ENCODE measurements around the gene OGFOD1.

Gene OGFOD1

GRCh38 chr16:56457927-56458470, 6.6 kb downstream of the OGFOD1 start:
- 96% methylated on average over 5 of the region's 6 CpGs for WGBS
- H2AFZ ChIP-seq (ENCODE audit: low read depth, low read length): no peak overlapping the region

DNA sequence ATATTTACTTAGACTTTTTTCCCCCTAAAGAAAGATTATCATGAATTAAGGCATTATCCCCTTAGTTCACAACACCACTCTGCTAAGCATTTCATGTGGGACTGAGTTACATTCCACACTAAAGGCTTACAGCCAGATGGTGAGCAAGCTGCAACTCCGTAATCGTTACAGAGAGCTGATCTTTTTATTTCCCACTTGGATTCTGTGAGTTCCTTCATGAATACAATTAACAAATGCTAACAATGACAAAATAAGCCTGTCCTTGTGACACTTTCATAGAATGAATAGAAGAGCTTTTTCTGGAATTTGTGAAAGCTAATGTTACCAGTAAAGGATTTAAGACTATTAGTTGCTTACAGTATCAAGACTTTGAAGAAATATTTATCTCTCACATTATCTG, 8.7 kb downstream of the OGFOD1 start:
- Histone ChIP-seq H3K4me2 (ENCODE audit: low read length, poor library complexity, severe bottlenecking) (no peak overlapping the region), H2AFZ (ENCODE audit: low read depth, low read length) (no peak overlapping the region), H4K91ac (ENCODE audit: low read length) (no peak overlapping the region), H3K4me3 (ENCODE audit: insufficient read depth in 1 of 2, low read depth in 1 of 2, low read length in 2 of 2) (no peak overlapping the region), H3K27me3 (ENCODE audit: control insufficient read depth in 1 of 2, insufficient read depth in 1 of 2, low read length in 2 of 2) (no peaks in the 10 kb centered on the region), H2BK15ac (ENCODE audit: low read depth, poor library complexity, severe bottlenecking) (no peak overlapping the region), H3K9me3 (ENCODE audit: control insufficient read depth, low read length) (no peaks in the 10 kb centered on the region), H3K79me1 (replicated peaks; ENCODE audit: low read length, poor library complexity, severe bottlenecking) (peaks cover 13% of the 10 kb centered on the region), H3K23ac (ENCODE audit: low read length in 2 of 2) (no peak overlapping the region), H3K27ac (ENCODE audit: low read length, poor library complexity, severe bottlenecking) (no peak overlapping the region), H3K4ac (ENCODE audit: low read depth in 1 of 2, low read length in 2 of 2) (no peak overlapping the region), H2BK5ac (ENCODE audit: low read depth, low read length, poor library complexity, severe bottlenecking) (no peak overlapping the region), H3K36me3 (ENCODE audit: control insufficient read depth in 1 of 2, insufficient read depth in 2 of 2, low read depth in 1 of 2, low read length in 2 of 2) (peaks cover 6 to 95% of the 10 kb centered on the region in 2 experiments), H3K18ac (ENCODE audit: low read depth in 1 of 2, low read length in 2 of 2) (no peak overlapping the region), H3K14ac (ENCODE audit: low read length in 2 of 2) (no peak overlapping the region), H3K9ac (ENCODE audit: low read length) (no peak overlapping the region), H2AK5ac (ENCODE audit: low read length, severe bottlenecking) (no peak overlapping the region), H4K8ac (ENCODE audit: low read length) (no peak overlapping the region), H2BK12ac (ENCODE audit: low read length in 2 of 2) (no peak overlapping the region), H2BK120ac (ENCODE audit: low read depth, low read length) (no peak overlapping the region), H3K4me1 (ENCODE audit: control insufficient read depth, insufficient read depth, low read depth, low read length) (no peaks in the 10 kb centered on the region)
- WGBS: 100% methylated on average over 2 of the region's 2 CpGs
- DNase-seq: no peak

More at GRCh38 chr16:56457927-56458470, 6.6 kb downstream of the OGFOD1 start:
- no peak overlapping the region for H3K14ac ChIP-seq (ENCODE audit: low read length in 2 of 2)
- no peak overlapping the region for H3K23ac ChIP-seq (ENCODE audit: low read length in 2 of 2)
- no peak overlapping the region for H4K8ac ChIP-seq (ENCODE audit: low read length)
- H3K9me3 ChIP-seq (ENCODE audit: control insufficient read depth, low read length): no peaks in the 10 kb centered on the region
- H3K4me1 ChIP-seq (ENCODE audit: control insufficient read depth, insufficient read depth, low read depth, low read length): no peaks in the 10 kb centered on the region
- H3K79me1 ChIP-seq (replicated peaks; ENCODE audit: low read length, poor library complexity, severe bottlenecking): peaks cover 21% of the 10 kb centered on the region
- H2BK5ac ChIP-seq (ENCODE audit: low read depth, low read length, poor library complexity, severe bottlenecking): no peak overlapping the region
- no peak overlapping the region for H3K9ac ChIP-seq (ENCODE audit: low read length)
- no peak for DNase-seq
- H4K91ac ChIP-seq (ENCODE audit: low read length): no peak overlapping the region
- peaks cover 3 to 96% of the 10 kb centered on the region in 2 experiments for H3K36me3 ChIP-seq (ENCODE audit: control insufficient read depth in 1 of 2, insufficient read depth in 2 of 2, low read depth in 1 of 2, low read length in 2 of 2)
- no peak overlapping the region for H3K18ac ChIP-seq (ENCODE audit: low read depth in 1 of 2, low read length in 2 of 2)
- no peak overlapping the region for H3K4me3 ChIP-seq (ENCODE audit: insufficient read depth in 1 of 2, low read depth in 1 of 2, low read length in 2 of 2)
- H3K27ac ChIP-seq (ENCODE audit: low read length, poor library complexity, severe bottlenecking): no peak overlapping the region
- H2BK15ac ChIP-seq (ENCODE audit: low read depth, poor library complexity, severe bottlenecking): no peak overlapping the region
- H2AK5ac ChIP-seq (ENCODE audit: low read length, severe bottlenecking): no peak overlapping the region
- no peak overlapping the region for H2BK120ac ChIP-seq (ENCODE audit: low read depth, low read length)
- no peaks in the 10 kb centered on the region for H3K27me3 ChIP-seq (ENCODE audit: control insufficient read depth in 1 of 2, insufficient read depth in 1 of 2, low read length in 2 of 2)
- H3K4me2 ChIP-seq (ENCODE audit: low read length, poor library complexity, severe bottlenecking): no peak overlapping the region
- no peak overlapping the region for H3K4ac ChIP-seq (ENCODE audit: low read depth in 1 of 2, low read length in 2 of 2)
- no peak overlapping the region for H2BK12ac ChIP-seq (ENCODE audit: low read length in 2 of 2)

DNA sequence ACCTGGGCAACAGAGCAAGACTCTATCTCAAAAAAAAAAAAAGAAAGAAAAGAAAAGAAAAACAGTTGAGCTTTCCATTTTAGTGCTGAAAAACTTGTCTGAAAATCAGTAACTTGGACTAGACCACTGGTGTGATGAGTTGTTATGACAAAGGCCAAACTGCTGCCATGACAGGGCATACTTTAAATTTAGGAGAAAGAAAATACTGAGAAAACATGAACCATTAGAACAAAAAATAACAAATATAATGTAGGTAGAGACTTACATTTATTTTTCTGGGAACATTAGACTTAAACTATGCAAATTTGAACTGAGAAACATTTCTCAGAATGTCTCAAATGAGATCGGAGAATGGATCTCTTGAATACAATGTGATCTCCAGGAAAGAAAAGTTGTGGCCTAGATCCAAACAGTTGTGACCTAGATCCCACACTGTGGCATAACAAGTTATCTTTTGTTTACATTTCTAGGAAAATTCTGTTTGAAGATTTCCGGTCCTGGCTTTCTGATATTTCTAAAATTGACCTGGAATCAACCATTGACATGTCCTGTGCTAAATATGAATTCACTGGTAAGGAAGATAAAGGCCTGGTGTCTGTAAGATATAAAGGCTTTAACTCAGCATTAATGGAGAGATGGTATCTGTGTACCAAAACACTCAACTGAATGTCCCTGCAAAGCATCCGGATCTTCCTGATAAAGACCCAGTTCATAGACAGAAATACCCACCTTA, 10.9 kb downstream of the OGFOD1 start:
- Histone ChIP-seq H4K8ac (ENCODE audit: low read length) (no peak overlapping the region), H3K4me3 (ENCODE audit: insufficient read depth in 1 of 2, low read depth in 1 of 2, low read length in 2 of 2) (no peak overlapping the region), H2BK15ac (ENCODE audit: low read depth, poor library complexity, severe bottlenecking) (no peak overlapping the region), H3K9ac (ENCODE audit: low read length) (no peak overlapping the region), H2AK5ac (ENCODE audit: low read length, severe bottlenecking) (no peak overlapping the region), H2BK5ac (ENCODE audit: low read depth, low read length, poor library complexity, severe bottlenecking) (no peak overlapping the region), H4K91ac (ENCODE audit: low read length) (no peak overlapping the region), H3K27me3 (ENCODE audit: control insufficient read depth in 1 of 2, insufficient read depth in 1 of 2, low read length in 2 of 2) (no peaks in the 10 kb centered on the region), H3K14ac (ENCODE audit: low read length in 2 of 2) (no peak overlapping the region), H3K36me3 (ENCODE audit: control insufficient read depth in 1 of 2, insufficient read depth in 2 of 2, low read depth in 1 of 2, low read length in 2 of 2) (peaks cover 9 to 95% of the 10 kb centered on the region in 2 experiments), H2BK12ac (ENCODE audit: low read length in 2 of 2) (no peak overlapping the region), H2AFZ (ENCODE audit: low read depth, low read length) (no peak overlapping the region), H3K4me1 (ENCODE audit: control insufficient read depth, insufficient read depth, low read depth, low read length) (no peaks in the 10 kb centered on the region), H3K4ac (ENCODE audit: low read depth in 1 of 2, low read length in 2 of 2) (no peak overlapping the region), H3K4me2 (ENCODE audit: low read length, poor library complexity, severe bottlenecking) (no peak overlapping the region), H3K18ac (ENCODE audit: low read depth in 1 of 2, low read length in 2 of 2) (no peak overlapping the region), H3K27ac (ENCODE audit: low read length, poor library complexity, severe bottlenecking) (no peak overlapping the region), H3K23ac (ENCODE audit: low read length in 2 of 2) (no peak overlapping the region), H2BK120ac (ENCODE audit: low read depth, low read length) (no peak overlapping the region), H3K79me1 (replicated peaks; ENCODE audit: low read length, poor library complexity, severe bottlenecking) (peaks cover 9% of the 10 kb centered on the region), H3K9me3 (ENCODE audit: control insufficient read depth, low read length) (no peaks in the 10 kb centered on the region)
- no peak for DNase-seq
- 93% methylated on average over 2 of the region's 3 CpGs for WGBS

GRCh38 chr16:56463153-56463552, 11.8 kb downstream of the OGFOD1 start:
- Histone ChIP-seq H2BK12ac (ENCODE audit: low read length in 2 of 2) (no peak overlapping the region), H3K4ac (ENCODE audit: low read depth in 1 of 2, low read length in 2 of 2) (no peak overlapping the region), H2BK5ac (ENCODE audit: low read depth, low read length, poor library complexity, severe bottlenecking) (no peak overlapping the region), H3K4me3 (ENCODE audit: insufficient read depth in 1 of 2, low read depth in 1 of 2, low read length in 2 of 2) (no peak overlapping the region), H3K36me3 (ENCODE audit: control insufficient read depth in 1 of 2, insufficient read depth in 2 of 2, low read depth in 1 of 2, low read length in 2 of 2) (peaks cover 5 to 95% of the 10 kb centered on the region in 2 experiments), H2AK5ac (ENCODE audit: low read length, severe bottlenecking) (no peak overlapping the region), H2AFZ (ENCODE audit: low read depth, low read length) (no peak overlapping the region), H3K9me3 (ENCODE audit: control insufficient read depth, low read length) (no peaks in the 10 kb centered on the region), H3K9ac (ENCODE audit: low read length) (no peak overlapping the region), H4K8ac (ENCODE audit: low read length) (no peak overlapping the region), H3K18ac (ENCODE audit: low read depth in 1 of 2, low read length in 2 of 2) (no peak overlapping the region), H3K79me1 (replicated peaks; ENCODE audit: low read length, poor library complexity, severe bottlenecking) (peaks cover 11% of the 10 kb centered on the region), H3K14ac (ENCODE audit: low read length in 2 of 2) (no peak overlapping the region), H3K27me3 (ENCODE audit: control insufficient read depth in 1 of 2, insufficient read depth in 1 of 2, low read length in 2 of 2) (no peaks in the 10 kb centered on the region), H3K27ac (ENCODE audit: low read length, poor library complexity, severe bottlenecking) (no peak overlapping the region), H2BK120ac (ENCODE audit: low read depth, low read length) (no peak overlapping the region), H4K91ac (ENCODE audit: low read length) (no peak overlapping the region), H3K4me1 (ENCODE audit: control insufficient read depth, insufficient read depth, low read depth, low read length) (no peaks in the 10 kb centered on the region), H2BK15ac (ENCODE audit: low read depth, poor library complexity, severe bottlenecking) (no peak overlapping the region), H3K4me2 (ENCODE audit: low read length, poor library complexity, severe bottlenecking) (no peak overlapping the region), H3K23ac (ENCODE audit: low read length in 2 of 2) (no peak overlapping the region)
- WGBS: 98% methylated on average over 6 of the region's 6 CpGs
- no peak for DNase-seq

Measured in mesenchymal stem cell (in vitro differentiated cells and primary cell).